ENCODE results near the gene BEND6. TPM values are rescaled to one million over a fixed set of nuclear protein-coding genes. Genes with fewer than 3 reads are reported as not detected.

Gene BEND6
- total RNA-seq, 1 donor from 2014 or later = 2.3 TPM

- no peaks in the 10 kb centered on the region for H3K9me3 Mint-ChIP-seq
- no peak for TF ChIP-seq CTCF (conservative IDR thresholded peaks at IDR 0.05)
- no peak overlapping the region for H3K27ac Mint-ChIP-seq (ENCODE audit: unreplicated experiment)
- H3K36me3 Mint-ChIP-seq (ENCODE audit: low read depth) = no peaks in the 10 kb centered on the region
- H3K27me3 Mint-ChIP-seq (ENCODE audit: low read depth) = peaks cover 4% of the 10 kb centered on the region
- no peak for DNase-seq (ENCODE audit: low read depth, low spot score)
- H3K4me3 Mint-ChIP-seq = no peak overlapping the region
- peaks cover 4% of the 10 kb centered on the region for H3K4me1 Mint-ChIP-seq
Observed at GRCh38 chr6:56923565-56923964, 31.3 kb upstream of the BEND6 start.

- no peak for TF ChIP-seq CTCF (conservative IDR thresholded peaks at IDR 0.05)
- Mint-ChIP-seq H3K36me3 (ENCODE audit: low read depth) (no peaks in the 10 kb centered on the region), H3K4me3 (no peak overlapping the region), H3K4me1 (no peaks in the 10 kb centered on the region), H3K27ac (ENCODE audit: unreplicated experiment) (no peak overlapping the region), H3K9me3 (no peaks in the 10 kb centered on the region), H3K27me3 (ENCODE audit: low read depth) (peaks cover 4% of the 10 kb centered on the region)
- no peak for DNase-seq (ENCODE audit: low read depth, low spot score)
Observed at GRCh38 chr6:56927538-56928453, 27.1 kb upstream of the BEND6 start.

- Mint-ChIP-seq H3K27me3 (ENCODE audit: low read depth) (peaks cover 4% of the 10 kb centered on the region), H3K4me3 (no peak overlapping the region), H3K4me1 (peaks cover 5% of the 10 kb centered on the region), H3K9me3 (no peaks in the 10 kb centered on the region), H3K27ac (ENCODE audit: unreplicated experiment) (no peak overlapping the region), H3K36me3 (ENCODE audit: low read depth) (no peaks in the 10 kb centered on the region)
- no peak for DNase-seq (ENCODE audit: low read depth, low spot score)
- TF ChIP-seq CTCF (conservative IDR thresholded peaks at IDR 0.05) = no peak
Observed at GRCh38 chr6:56930846-56931245, 24.1 kb upstream of the BEND6 start.

- DNase-seq (ENCODE audit: low read depth, low spot score) = no peak
- H3K4me1 Mint-ChIP-seq = peaks cover 5% of the 10 kb centered on the region
- H3K27me3 Mint-ChIP-seq (ENCODE audit: low read depth) = no peaks in the 10 kb centered on the region
- H3K27ac Mint-ChIP-seq (ENCODE audit: unreplicated experiment) = no peak overlapping the region
- no peaks in the 10 kb centered on the region for H3K36me3 Mint-ChIP-seq (ENCODE audit: low read depth)
- no peak for TF ChIP-seq CTCF (conservative IDR thresholded peaks at IDR 0.05)
- no peak overlapping the region for H3K4me3 Mint-ChIP-seq
- H3K9me3 Mint-ChIP-seq = no peaks in the 10 kb centered on the region
Observed at GRCh38 chr6:56932910-56933477, 21.9 kb upstream of the BEND6 start.

GRCh38 chr6:56933650-56934049 is 21.3 kb upstream of the BEND6 start:
- H3K4me3 Mint-ChIP-seq = no peak overlapping the region
- no peak overlapping the region for H3K27ac Mint-ChIP-seq (ENCODE audit: unreplicated experiment)
- no peak for DNase-seq (ENCODE audit: low read depth, low spot score)
- H3K27me3 Mint-ChIP-seq (ENCODE audit: low read depth) = no peaks in the 10 kb centered on the region
- no peak for TF ChIP-seq CTCF (conservative IDR thresholded peaks at IDR 0.05)
- no peaks in the 10 kb centered on the region for H3K36me3 Mint-ChIP-seq (ENCODE audit: low read depth)
- peaks cover 5% of the 10 kb centered on the region for H3K4me1 Mint-ChIP-seq
- no peaks in the 10 kb centered on the region for H3K9me3 Mint-ChIP-seq
